H9 (cell line): ENCODE measurements around the gene USPL1. TPM values are rescaled to one million over a fixed set of nuclear protein-coding genes. Genes with fewer than 3 reads are reported as not detected.

Source experiments
- DNase-seq: peaks from one replicate; pipeline ENCODE4 v3.0.0-alpha.2; 2017
- H2AFZ ChIP-seq: one replicate; pipeline ENCODE4 v1.6.1; 2013; ENCODE audit warnings: mild to moderate bottlenecking, low read length, control low read depth, moderate library complexity
- H2AK5ac ChIP-seq: 2 replicates; pipeline ENCODE4 v1.6.1; 2013; ENCODE audit warnings: low read length, control low read depth, mixed read lengths; ENCODE audit not compliant: insufficient read length
- H2BK120ac ChIP-seq: one replicate; pipeline ENCODE4 v1.6.1; 2013; ENCODE audit warnings: low read depth, mild to moderate bottlenecking, low read length, control low read depth, inconsistent platforms; ENCODE audit not compliant: poor library complexity, severe bottlenecking
- H2BK12ac ChIP-seq: 2 replicates; pipeline ENCODE4 v1.6.1; 2013; ENCODE audit warnings: low read length, control low read depth, mixed read lengths, low read depth; ENCODE audit not compliant: insufficient read length
- H2BK15ac ChIP-seq: 2 replicates; pipeline ENCODE4 v1.6.1; 2013; ENCODE audit warnings: low read depth, low read length, control low read depth
- H2BK20ac ChIP-seq: one replicate; pipeline ENCODE4 v1.6.1; 2013; ENCODE audit warnings: low read depth, mild to moderate bottlenecking, low read length, control low read depth, inconsistent platforms; ENCODE audit not compliant: poor library complexity, severe bottlenecking
- H2BK5ac ChIP-seq: 2 replicates; pipeline ENCODE4 v1.6.1; 2013; ENCODE audit warnings: low read length, control low read depth, mixed read lengths; ENCODE audit not compliant: insufficient read length
- H3K14ac ChIP-seq: 2 replicates; pipeline ENCODE4 v1.6.1; 2013; ENCODE audit warnings: low read length, control low read depth; ENCODE audit not compliant: insufficient read depth
- H3K18ac ChIP-seq: 2 replicates; pipeline ENCODE4 v1.6.1; 2013; ENCODE audit warnings: low read depth, mild to moderate bottlenecking, mixed read lengths, low read length, control low read depth; ENCODE audit not compliant: insufficient read length
- H3K23ac ChIP-seq: 2 replicates; pipeline ENCODE4 v1.6.1; 2013; ENCODE audit warnings: low read length, control low read depth, mixed read lengths, low read depth; ENCODE audit not compliant: insufficient read length
- H3K23me2 ChIP-seq: 2 replicates; pipeline ENCODE4 v1.6.1; 2013; ENCODE audit warnings: low read depth, mild to moderate bottlenecking, mixed read lengths, low read length, control low read depth; ENCODE audit not compliant: insufficient read length, poor library complexity, severe bottlenecking
- H3K27ac ChIP-seq: 2 replicates; pipeline ENCODE4 v1.5.1; 2013; ENCODE audit warnings: low read length, control low read depth, mixed read lengths, low read depth; ENCODE audit not compliant: insufficient read length
- H3K27me3 ChIP-seq: 2 replicates; pipeline ENCODE4 v1.6.1; 2013; ENCODE audit warnings: low read length, control low read depth, inconsistent platforms; ENCODE audit not compliant: insufficient read depth
- H3K4ac ChIP-seq: 2 replicates; pipeline ENCODE4 v1.6.1; 2013; ENCODE audit warnings: low read depth, mild to moderate bottlenecking, control low read depth, inconsistent platforms, low read length, moderate library complexity
- H3K4me1 ChIP-seq: 2 replicates; pipeline ENCODE4 v1.6.1; 2013; ENCODE audit warnings: low read length, control low read depth, inconsistent platforms; ENCODE audit not compliant: insufficient read depth
- H3K4me2 ChIP-seq: 2 replicates; pipeline ENCODE4 v1.6.1; 2013; ENCODE audit warnings: low read length, control low read depth, mixed read lengths; ENCODE audit not compliant: insufficient read length, insufficient read depth
- H3K56ac ChIP-seq: 2 replicates; pipeline ENCODE4 v1.6.1; 2013; ENCODE audit warnings: low read depth, mild to moderate bottlenecking, mixed read lengths, low read length, control low read depth; ENCODE audit not compliant: insufficient read length
- H3K79me1 ChIP-seq: 2 replicates; pipeline ENCODE4 v1.6.1; 2013; ENCODE audit warnings: low read depth, mild to moderate bottlenecking, moderate library complexity, low read length, control low read depth, inconsistent platforms; ENCODE audit not compliant: insufficient read depth, poor library complexity, severe bottlenecking
- H3K79me2 ChIP-seq: 2 replicates; pipeline ENCODE4 v1.6.1; 2013; ENCODE audit warnings: low read length, control low read depth, inconsistent platforms; ENCODE audit not compliant: insufficient read depth
- H3K9ac ChIP-seq: 2 replicates; pipeline ENCODE4 v1.6.1; 2013; ENCODE audit warnings: low read length, control low read depth, mixed read lengths; ENCODE audit not compliant: insufficient read length; ENCODE audit errors: extremely low read depth
- H3K9me3 ChIP-seq: one replicate; pipeline ENCODE4 v1.6.1; 2013; ENCODE audit warnings: low read depth, low read length, inconsistent platforms; ENCODE audit not compliant: control insufficient read depth
- H3T11ph ChIP-seq: one replicate; pipeline ENCODE4 v1.6.1; 2013; ENCODE audit warnings: mild to moderate bottlenecking, low read length, control low read depth, inconsistent platforms
- H4K20me1 ChIP-seq: one replicate; pipeline ENCODE4 v1.6.1; 2013; ENCODE audit not compliant: control insufficient read depth, insufficient read length, insufficient read depth
- H4K5ac ChIP-seq: 2 replicates; pipeline ENCODE4 v1.6.1; 2013; ENCODE audit warnings: low read depth, mild to moderate bottlenecking, mixed read lengths, low read length, control low read depth; ENCODE audit not compliant: insufficient read length
- H4K8ac ChIP-seq: replicated peaks from 2 replicates; pipeline ENCODE4 v1.6.1; 2013; ENCODE audit warnings: low read length, control low read depth, mixed read lengths, low read depth; ENCODE audit not compliant: insufficient read length
- H4K91ac ChIP-seq: 2 replicates; pipeline ENCODE4 v1.6.1; 2013; ENCODE audit warnings: low read depth, mild to moderate bottlenecking, moderate library complexity, mixed read lengths, low read length, control low read depth; ENCODE audit not compliant: insufficient read length
- H3K27ac Mint-ChIP-seq, 3 experiments: 2 replicates in 2 of 3; 3 replicates in 1 of 3; pipeline ENCODE4 v1.8.0; 2020 to 2021; ENCODE audit warnings: mixed read lengths in 3 of 3, mild to moderate bottlenecking in 1 of 3, moderate library complexity in 1 of 3
- H3K27me3 Mint-ChIP-seq: 2 replicates; pipeline ENCODE4 v1.8.0; 2021; ENCODE audit warnings: low read depth, mild to moderate bottlenecking, moderate library complexity, mixed read lengths
- H3K36me3 Mint-ChIP-seq, 3 experiments: 2 replicates in 2 of 3; 3 replicates in 1 of 3; pipeline ENCODE4 v1.8.0; 2020 to 2021; ENCODE audit warnings: low read depth in 3 of 3, mixed read lengths in 3 of 3; ENCODE audit not compliant: insufficient read depth in 1 of 3
- H3K4me1 Mint-ChIP-seq, 2 experiments: 2 replicates each; pipeline ENCODE4 v1.8.0; 2020; ENCODE audit warnings: mixed read lengths in 2 of 2
- H3K4me3 Mint-ChIP-seq, 2 experiments: 2 replicates in 1 of 2; 3 replicates in 1 of 2; pipeline ENCODE4 v1.8.0; 2020 to 2021; ENCODE audit warnings: mild to moderate bottlenecking in 2 of 2, mixed read lengths in 2 of 2, moderate library complexity in 1 of 2
- H3K9me3 Mint-ChIP-seq, 2 experiments: 2 replicates in 1 of 2; 3 replicates in 1 of 2; pipeline ENCODE4 v1.8.0; 2020; ENCODE audit warnings: mild to moderate bottlenecking in 2 of 2, mixed read lengths in 2 of 2, moderate library complexity in 1 of 2
- CTCF ChIP-seq: fragments of 200-600 bp; sonication (generic); conservative IDR thresholded peaks from 3 replicates; pipeline ENCODE4 v1.8.0; 2021; ENCODE audit warnings: antibody characterized with exemption, mild to moderate bottlenecking
- WGBS: extraction: QIAGEN DNeasy Blood & Tissue Kit; methylation state at CpG from one replicate; pipeline ENCODE4 v1.1.7; 2013; ENCODE audit warnings: missing lambda C conversion rate, low lambda C conversion rate, mixed read lengths; ENCODE audit not compliant: insufficient read length; ENCODE audit errors: extremely low coverage; 5-methylcytosine and 5-hydroxymethylcytosine counted together
- total RNA-seq: library from RNA; stranded (reverse); gene quantifications from 2 replicates; pipeline ENCODE4 v1.2.1, GENCODE V29; 2021

Gene USPL1
- total RNA-seq, 1 experiment from 2014 or later = 17.6 TPM

- TF ChIP-seq CTCF = no peak
- H3K56ac ChIP-seq = no peak overlapping the region
Observed at GRCh38 chr13:30667014-30667413, 49.3 kb downstream of the USPL1 start.

More at GRCh38 chr13:30667014-30667413, 49.3 kb downstream of the USPL1 start:
- no peak overlapping the region for H3K18ac ChIP-seq
- no peak overlapping the region for H3K4ac ChIP-seq
- H3K4me1 ChIP-seq = no peaks in the 10 kb centered on the region
- no peak overlapping the region for H2AFZ ChIP-seq
- H3K27ac Mint-ChIP-seq = no peak overlapping the region
- H4K91ac ChIP-seq = no peak overlapping the region
- DNase-seq = no peak
- no peaks in the 10 kb centered on the region for H4K20me1 ChIP-seq
- no CpG with 5 or more reads among the region's 4 CpGs for WGBS
- no peaks in the 10 kb centered on the region for H3K9me3 ChIP-seq
- H4K5ac ChIP-seq = no peak overlapping the region
- peaks cover 2% of the 10 kb centered on the region; the same call in 1 of the 2 replicates for H3K27me3 Mint-ChIP-seq
- H2BK20ac ChIP-seq = no peak overlapping the region
- peaks cover 0 to 3% of the 10 kb centered on the region in 2 experiments; a peak in 1 of 4 replicates for H3K4me1 Mint-ChIP-seq
- no peaks in the 10 kb centered on the region for H3K9me3 Mint-ChIP-seq
- no peaks in the 10 kb centered on the region for H3K79me1 ChIP-seq
- H2AK5ac ChIP-seq = no peak overlapping the region
- no peak overlapping the region for H2BK12ac ChIP-seq
- H3K23ac ChIP-seq = no peak overlapping the region
- no peak overlapping the region for H3K9ac ChIP-seq
- H3K79me2 ChIP-seq = no peaks in the 10 kb centered on the region
- H3K4me2 ChIP-seq = no peak overlapping the region
- H3K27me3 ChIP-seq = no peaks in the 10 kb centered on the region
- no peak overlapping the region for H3K14ac ChIP-seq
- H2BK120ac ChIP-seq = no peak overlapping the region
- no peak overlapping the region for H4K8ac ChIP-seq
- no peak overlapping the region for H3K4me3 Mint-ChIP-seq
- H3K36me3 Mint-ChIP-seq = no peaks in the 10 kb centered on the region
- no peak overlapping the region for H3T11ph ChIP-seq
- H2BK5ac ChIP-seq = no peak overlapping the region
- no peak overlapping the region for H3K27ac ChIP-seq
- H3K23me2 ChIP-seq = no peaks in the 10 kb centered on the region
- no peak overlapping the region for H2BK15ac ChIP-seq
